ENCODE measurements around the gene SPACA6. TPM values are rescaled to one million over a fixed set of nuclear protein-coding genes. Genes with fewer than 3 reads are reported as not detected.
A peak's percentile ranks its signal among the peaks of the same experiment; 100 is the strongest.
"Not testable (repeated sequence)": the region's sequence is repeated elsewhere in the genome, so short reads cannot be mapped to it uniquely, and the experiment has no call there.

Gene SPACA6
- total and polyA plus RNA-seq, 4 experiments from 2014 or later = 2.5 to 11.0 (median 6.5) TPM

DNA sequence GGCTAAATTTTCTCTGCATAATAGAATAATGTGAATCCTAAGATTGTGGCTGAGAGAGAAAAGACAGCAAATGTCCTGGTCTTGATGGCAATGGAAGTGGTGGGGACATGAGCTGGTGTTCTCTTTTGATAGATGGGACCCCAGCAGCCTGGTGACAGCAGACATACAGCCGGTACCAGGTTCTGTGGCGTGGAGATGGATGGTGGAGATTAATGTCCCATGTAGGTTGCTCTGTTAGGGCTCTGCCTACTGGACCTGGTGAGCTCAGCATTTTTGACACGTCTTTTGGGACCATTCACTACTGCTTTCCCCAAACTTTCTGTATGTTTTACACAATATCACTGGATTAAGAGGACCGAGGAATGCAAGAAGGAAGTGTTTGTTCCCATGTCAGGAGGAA lies 38.3 kb upstream of the SPACA6 start:
- intact Hi-C loops (cut with micrococcal nuclease) = no loop called here
- Mint-ChIP-seq H3K27me3 (peaks cover 13 to 23% of the 10 kb centered on the region in 2 donors), H3K36me3 (no peaks in the 10 kb centered on the region), H3K27ac (no peak overlapping the region), H3K4me1 (peaks cover 5 to 6% (median 6%) of the 10 kb centered on the region in 4 donors), H3K9me3 (peaks cover 0 to 3% (median 0%) of the 10 kb centered on the region in 8 donors), H3K4me3 (no peak overlapping the region)
- Histone ChIP-seq H3K9me3 (ENCODE audit: control insufficient read depth in 1 of 2, low read length in 2 of 2) (no peaks in the 10 kb centered on the region), H3K36me3 (ENCODE audit: insufficient read depth, low read length) (no peaks in the 10 kb centered on the region), H3K27me3 (ENCODE audit: insufficient read depth, low read length) (no peaks in the 10 kb centered on the region), H3K4me1 (ENCODE audit: insufficient read depth, low read length) (peaks cover 3% of the 10 kb centered on the region), H3K27ac (ENCODE audit: low read depth, low read length) (no peak overlapping the region), H3K4me3 (ENCODE audit: low read length in 2 of 2) (no peak overlapping the region)
- POLR2A ChIA-PET (ENCODE audit: partially characterized antibody) = no interaction called here
- no peak for DNase-seq
- CTCF ChIA-PET (ENCODE audit: partially characterized antibody) = interaction anchor here (1.0 to 1.7 kb wide), 5 partner anchors 11 to 314 kb away, joined by 3 to 5 read pairs (median 3); no protein-coding TSS in a partner anchor

- peak in 4 of 5 donors; percentile 13 to 56 (median 24) for DNase-seq
- Mint-ChIP-seq H3K4me1 (peaks cover 5 to 6% (median 6%) of the 10 kb centered on the region in 4 donors), H3K27me3 (peaks cover 20 to 26% of the 10 kb centered on the region in 2 donors), H3K4me3 (no peak overlapping the region), H3K9me3 (peaks cover 0 to 5% (median under 1%) of the 10 kb centered on the region in 8 donors), H3K27ac (no peak overlapping the region), H3K36me3 (no peaks in the 10 kb centered on the region)
- ChIA-PET CTCF (ENCODE audit: partially characterized antibody) (interaction anchor here (0.8 to 4.6 kb wide), 7 partner anchors 9 to 156 kb away, joined by 3 to 29 read pairs (median 3); no protein-coding TSS in a partner anchor), POLR2A (ENCODE audit: partially characterized antibody) (no interaction called here)
- Histone ChIP-seq H3K27ac (ENCODE audit: low read depth, low read length) (no peak overlapping the region), H3K9me3 (ENCODE audit: control insufficient read depth in 1 of 2, low read length in 2 of 2) (no peaks in the 10 kb centered on the region), H3K4me3 (ENCODE audit: low read length in 2 of 2) (no peak overlapping the region), H3K4me1 (ENCODE audit: insufficient read depth, low read length) (peaks cover 3% of the 10 kb centered on the region), H3K27me3 (ENCODE audit: insufficient read depth, low read length) (no peaks in the 10 kb centered on the region), H3K36me3 (ENCODE audit: insufficient read depth, low read length) (no peaks in the 10 kb centered on the region)
- intact Hi-C loops (cut with micrococcal nuclease) = no loop called here
Measured at GRCh38 chr19:51660975-51661600, 32.0 kb upstream of the SPACA6 start.

DNA sequence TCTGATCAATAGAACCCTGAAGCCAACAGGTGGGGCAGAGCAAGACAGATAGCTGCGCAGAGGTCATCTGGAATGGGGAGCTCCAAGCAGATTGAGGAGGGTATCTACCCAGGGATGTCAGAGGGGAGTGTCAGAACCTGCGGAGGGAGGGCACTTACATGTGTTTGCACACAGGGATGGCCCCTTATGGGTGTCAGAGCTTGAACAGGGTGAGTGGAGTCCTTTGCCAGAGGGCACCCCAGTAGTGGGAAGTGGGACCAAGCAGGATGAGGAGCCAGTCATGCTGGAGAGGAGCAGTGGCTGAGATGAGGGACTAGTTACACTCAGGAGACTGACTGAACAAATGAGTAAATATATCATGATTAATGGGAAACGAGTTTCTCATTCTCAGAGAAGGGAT lies 29.5 kb upstream of the SPACA6 start:
- no peak overlapping the region for H3K27ac Mint-ChIP-seq
- no peaks in the 10 kb centered on the region for H3K36me3 Mint-ChIP-seq
- CTCF ChIA-PET (ENCODE audit: partially characterized antibody) = interaction anchor here (0.5 to 1.5 kb wide), 2 partner anchors 13 to 40 kb away, joined by 3 to 5 read pairs; no protein-coding TSS in a partner anchor
- H3K9me3 Mint-ChIP-seq = peaks cover 0 to 5% (median 3%) of the 10 kb centered on the region in 8 donors
- no peak for DNase-seq
- H3K4me1 Mint-ChIP-seq = no peaks in the 10 kb centered on the region
- no peaks in the 10 kb centered on the region for H3K9me3 ChIP-seq (ENCODE audit: control insufficient read depth in 1 of 2, low read length in 2 of 2)
- intact Hi-C loops (cut with micrococcal nuclease) = no loop called here
- H3K4me1 ChIP-seq (ENCODE audit: insufficient read depth, low read length) = no peaks in the 10 kb centered on the region
- no peaks in the 10 kb centered on the region for H3K27me3 ChIP-seq (ENCODE audit: insufficient read depth, low read length)
- H3K4me3 ChIP-seq (ENCODE audit: low read length in 2 of 2) = no peak overlapping the region
- POLR2A ChIA-PET (ENCODE audit: partially characterized antibody) = no interaction called here
- H3K27me3 Mint-ChIP-seq = peaks cover 23 to 31% of the 10 kb centered on the region in 2 donors
- no peaks in the 10 kb centered on the region for H3K36me3 ChIP-seq (ENCODE audit: insufficient read depth, low read length)
- H3K4me3 Mint-ChIP-seq = no peak overlapping the region
- no peak overlapping the region for H3K27ac ChIP-seq (ENCODE audit: low read depth, low read length)

GRCh38 chr19:51664131-51664530 lies 29.0 kb upstream of the SPACA6 start:
- Mint-ChIP-seq H3K4me3 (no peak overlapping the region), H3K27ac (no peak overlapping the region), H3K27me3 (peaks cover 23 to 31% of the 10 kb centered on the region in 2 donors), H3K9me3 (peaks cover 0 to 5% (median 3%) of the 10 kb centered on the region in 8 donors), H3K36me3 (no peaks in the 10 kb centered on the region), H3K4me1 (no peaks in the 10 kb centered on the region)
- H3K4me1 ChIP-seq (ENCODE audit: insufficient read depth, low read length) = no peaks in the 10 kb centered on the region
- no peaks in the 10 kb centered on the region for H3K9me3 ChIP-seq (ENCODE audit: control insufficient read depth in 1 of 2, low read length in 2 of 2)
- no peak for DNase-seq
- POLR2A ChIA-PET (ENCODE audit: partially characterized antibody) = no interaction called here
- no peak overlapping the region for H3K4me3 ChIP-seq (ENCODE audit: low read length in 2 of 2)
- intact Hi-C loops (cut with micrococcal nuclease) = no loop called here
- no peaks in the 10 kb centered on the region for H3K27me3 ChIP-seq (ENCODE audit: insufficient read depth, low read length)
- CTCF ChIA-PET (ENCODE audit: partially characterized antibody) = interaction anchor here (0.5 to 1.5 kb wide), 2 partner anchors 12 to 39 kb away, joined by 3 to 5 read pairs; no protein-coding TSS in a partner anchor
- H3K27ac ChIP-seq (ENCODE audit: low read depth, low read length) = no peak overlapping the region
- H3K36me3 ChIP-seq (ENCODE audit: insufficient read depth, low read length) = no peaks in the 10 kb centered on the region

GRCh38 chr19:51664997-51665396 lies 28.1 kb upstream of the SPACA6 start:
- H3K4me1 Mint-ChIP-seq = peaks cover 0 to 2% (median 0%) of the 10 kb centered on the region in 4 donors
- Histone ChIP-seq H3K4me1 (ENCODE audit: insufficient read depth, low read length) (no peaks in the 10 kb centered on the region), H3K9me3 (ENCODE audit: control insufficient read depth in 1 of 2, low read length in 2 of 2) (no peaks in the 10 kb centered on the region), H3K36me3 (ENCODE audit: insufficient read depth, low read length) (no peaks in the 10 kb centered on the region), H3K27me3 (ENCODE audit: insufficient read depth, low read length) (no peaks in the 10 kb centered on the region), H3K27ac (ENCODE audit: low read depth, low read length) (no peak overlapping the region), H3K4me3 (ENCODE audit: low read length in 2 of 2) (no peak overlapping the region)
- ChIA-PET CTCF (ENCODE audit: partially characterized antibody) (no interaction called here), POLR2A (ENCODE audit: partially characterized antibody) (no interaction called here)
- H3K9me3 Mint-ChIP-seq = peaks cover 0 to 6% (median 3%) of the 10 kb centered on the region in 8 donors
- H3K36me3 Mint-ChIP-seq = no peaks in the 10 kb centered on the region
- peaks cover 23 to 35% of the 10 kb centered on the region in 2 donors for H3K27me3 Mint-ChIP-seq
- no peak overlapping the region for H3K27ac Mint-ChIP-seq
- intact Hi-C loops (cut with micrococcal nuclease) = no loop called here
- DNase-seq = no peak
- no peak overlapping the region for H3K4me3 Mint-ChIP-seq

DNA sequence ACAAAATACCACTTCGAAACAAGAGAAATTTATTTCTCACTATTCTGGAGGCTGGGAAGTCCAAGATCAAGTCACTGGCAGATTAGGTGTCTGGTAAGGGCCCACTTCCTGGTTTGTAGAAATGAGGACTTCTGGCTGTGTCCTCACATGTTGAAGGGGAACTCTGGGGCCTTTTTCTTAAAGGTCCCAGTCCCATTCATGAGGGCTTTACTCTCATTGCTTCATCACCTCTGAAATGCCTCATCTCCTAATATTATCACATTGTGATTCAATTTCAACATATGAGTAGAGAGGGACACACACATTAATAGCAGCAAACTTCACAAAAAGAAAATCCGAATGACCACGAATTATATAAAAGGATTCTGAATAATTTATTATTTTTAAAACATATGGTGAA lies 24.9 kb upstream of the SPACA6 start:
- H3K27me3 Mint-ChIP-seq = peaks cover 19 to 26% of the 10 kb centered on the region in 2 donors
- POLR2A ChIA-PET (ENCODE audit: partially characterized antibody) = no interaction called here
- H3K27me3 ChIP-seq (ENCODE audit: insufficient read depth, low read length) = no peaks in the 10 kb centered on the region

DNA sequence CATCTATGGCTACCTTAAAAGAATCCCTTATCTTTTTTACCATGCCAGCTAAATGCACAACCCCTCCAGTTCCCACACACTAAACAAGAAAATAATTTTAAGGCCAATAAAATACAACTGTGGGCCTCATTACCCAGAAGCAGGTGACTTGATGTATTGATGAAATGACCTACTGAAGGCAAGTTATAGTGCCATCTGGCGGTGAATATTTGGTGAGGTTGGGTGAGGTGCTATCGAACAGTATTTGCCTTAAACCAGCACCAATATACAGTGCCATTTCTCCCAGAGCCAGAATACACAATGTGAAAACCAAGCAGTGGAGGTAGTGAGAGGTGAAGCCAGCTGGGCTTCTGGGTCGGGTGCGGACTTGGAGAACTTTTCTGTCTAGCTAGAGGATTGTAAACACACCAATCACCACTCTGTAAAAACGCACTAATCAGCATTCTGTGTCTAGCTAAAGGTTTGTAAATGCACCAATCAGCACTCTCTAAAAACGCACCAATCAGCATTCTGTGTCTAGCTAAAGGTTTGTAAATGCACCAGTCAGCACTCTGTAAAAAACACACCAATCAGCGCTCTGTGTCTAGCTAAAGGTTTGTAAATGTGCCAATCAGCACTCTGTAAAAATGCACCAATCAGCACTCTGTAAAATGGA lies 17.1 kb upstream of the SPACA6 start:
- H3K27me3 Mint-ChIP-seq; H3K27ac Mint-ChIP-seq; H3K27me3 ChIP-seq (ENCODE audit: insufficient read depth, low read length); H3K27ac ChIP-seq (ENCODE audit: low read depth, low read length); H3K36me3 ChIP-seq (ENCODE audit: insufficient read depth, low read length); H3K9me3 Mint-ChIP-seq; intact Hi-C loops (cut with micrococcal nuclease); H3K4me1 ChIP-seq (ENCODE audit: insufficient read depth, low read length); H3K4me3 ChIP-seq (ENCODE audit: low read length in 2 of 2); H3K36me3 Mint-ChIP-seq; H3K9me3 ChIP-seq (ENCODE audit: control insufficient read depth in 1 of 2, low read length in 2 of 2): not testable (repeated sequence)
- Mint-ChIP-seq H3K4me3 (peak overlapping the region in 4 of 8 donors; percentile 68 to 82 (median 72)), H3K4me1 (peaks cover 4 to 15% (median 8%) of the 10 kb centered on the region in 4 donors)
- ChIA-PET POLR2A (ENCODE audit: partially characterized antibody) (interaction anchor here (1.4 kb wide), 1 partner anchor 28 kb away, joined by 4 read pairs; no protein-coding TSS in a partner anchor), CTCF (ENCODE audit: partially characterized antibody) (interaction anchor here (0.7 to 3.9 kb wide), 5 partner anchors 9 to 203 kb away, joined by 3 to 29 read pairs (median 5); no protein-coding TSS in a partner anchor)
- peak in 2 of 5 donors; percentile 20 to 27 for DNase-seq

More for the DNA sequence above, 24.9 kb upstream of the SPACA6 start:
- CTCF ChIA-PET (ENCODE audit: partially characterized antibody) = interaction anchor here (1.2 kb wide), 1 partner anchor 8 kb away, joined by 5 read pairs; no protein-coding TSS in a partner anchor
- Histone ChIP-seq H3K27ac (ENCODE audit: low read depth, low read length) (no peak overlapping the region), H3K4me3 (ENCODE audit: low read length in 2 of 2) (no peak overlapping the region), H3K9me3 (ENCODE audit: control insufficient read depth in 1 of 2, low read length in 2 of 2) (no peaks in the 10 kb centered on the region), H3K4me1 (ENCODE audit: insufficient read depth, low read length) (no peaks in the 10 kb centered on the region), H3K36me3 (ENCODE audit: insufficient read depth, low read length) (no peaks in the 10 kb centered on the region)
- no peak overlapping the region for H3K4me3 Mint-ChIP-seq
- no peaks in the 10 kb centered on the region for H3K36me3 Mint-ChIP-seq
- no peak overlapping the region for H3K27ac Mint-ChIP-seq
- peaks cover 0 to 9% (median 4%) of the 10 kb centered on the region in 8 donors for H3K9me3 Mint-ChIP-seq
- intact Hi-C loops (cut with micrococcal nuclease) = no loop called here
- no peak for DNase-seq
- H3K4me1 Mint-ChIP-seq = peaks cover 0 to 2% (median 0%) of the 10 kb centered on the region in 4 donors
